SJSA1 (cell line): ENCODE results near the gene IL6ST. TPM values are rescaled to one million over a fixed set of nuclear protein-coding genes. Genes with fewer than 3 reads are reported as not detected.

ENCODE experiments used
- DNase-seq, 2 experiments: peaks; one replicate each; pipeline ENCODE4 v3.0.0-alpha.2; 2015 to 2020; ENCODE audit warnings: low spot score in 2 of 2, low read depth in 1 of 2
- H3K27ac ChIP-seq: fragments of 250-450 bp; sonication (Bioruptor Pico); 2 replicates; pipeline ENCODE4 v1.5.1; 2020; ENCODE audit warnings: mild to moderate bottlenecking, moderate library complexity
- H3K27me3 ChIP-seq: fragments of 250-450 bp; sonication (Bioruptor Pico); replicated peaks from 2 replicates; pipeline ENCODE4 v1.5.1; 2020; ENCODE audit warnings: mild to moderate bottlenecking, moderate library complexity
- H3K36me3 ChIP-seq: fragments of 250-450 bp; sonication (Bioruptor Pico); 2 replicates; pipeline ENCODE4 v1.5.1; 2020; ENCODE audit warnings: mild to moderate bottlenecking
- H3K4me1 ChIP-seq: fragments of 250-450 bp; sonication (Bioruptor Pico); replicated peaks from 2 replicates; pipeline ENCODE4 v1.6.1; 2021; ENCODE audit warnings: mild to moderate bottlenecking
- H3K4me3 ChIP-seq: fragments of 250-450 bp; sonication (Bioruptor Pico); 2 replicates; pipeline ENCODE4 v1.5.1; 2020; ENCODE audit warnings: mild to moderate bottlenecking
- H3K9me3 ChIP-seq: fragments of 250-450 bp; sonication (Bioruptor Pico); replicated peaks from 2 replicates; pipeline ENCODE4 v1.5.1; 2020; ENCODE audit warnings: mild to moderate bottlenecking
- total RNA-seq: library from RNA; depleted of rRNA; stranded (reverse); fragments of >200 nt; shearing (Covaris generic); gene quantifications from 2 replicates; pipeline ENCODE4 v1.2.3, GENCODE V29; 2014

The IL6ST gene
- total RNA-seq, 1 experiment from 2014 or later = 192 TPM

GRCh38 chr5:55929020-55929799, 65.6 kb downstream of the IL6ST start:
- H3K27me3 ChIP-seq = no peaks in the 10 kb centered on the region
- no peak for DNase-seq
- H3K27ac ChIP-seq = no peak overlapping the region
- no peaks in the 10 kb centered on the region for H3K9me3 ChIP-seq
- H3K4me3 ChIP-seq = no peak overlapping the region
- no peaks in the 10 kb centered on the region for H3K36me3 ChIP-seq
- peaks cover 9% of the 10 kb centered on the region for H3K4me1 ChIP-seq

- Histone ChIP-seq H3K27ac (no peak overlapping the region), H3K4me1 (peaks cover 12% of the 10 kb centered on the region), H3K27me3 (no peaks in the 10 kb centered on the region), H3K4me3 (no peak overlapping the region), H3K36me3 (no peaks in the 10 kb centered on the region), H3K9me3 (no peaks in the 10 kb centered on the region)
- DNase-seq = no peak
These were observed 66.7 kb downstream of the IL6ST start for GRCh38 chr5:55927861-55928655.

- no peaks in the 10 kb centered on the region for H3K36me3 ChIP-seq
- H3K4me1 ChIP-seq = peaks cover 16% of the 10 kb centered on the region
- H3K27me3 ChIP-seq = no peaks in the 10 kb centered on the region
- H3K9me3 ChIP-seq = no peaks in the 10 kb centered on the region
- no peak overlapping the region for H3K4me3 ChIP-seq
- no peak overlapping the region for H3K27ac ChIP-seq
- DNase-seq = no peak
These were observed 68.3 kb downstream of the IL6ST start for GRCh38 chr5:55926476-55926875.

GRCh38 chr5:55925712-55926111, 69.1 kb downstream of the IL6ST start:
- H3K27me3 ChIP-seq = no peaks in the 10 kb centered on the region
- H3K4me3 ChIP-seq = no peak overlapping the region
- no peaks in the 10 kb centered on the region for H3K9me3 ChIP-seq
- DNase-seq = peak in 1 of 2 experiments; percentile 29
- peaks cover 16% of the 10 kb centered on the region for H3K4me1 ChIP-seq
- H3K36me3 ChIP-seq = no peaks in the 10 kb centered on the region
- no peak overlapping the region for H3K27ac ChIP-seq

- Histone ChIP-seq H3K9me3 (no peaks in the 10 kb centered on the region), H3K36me3 (no peaks in the 10 kb centered on the region), H3K27ac (no peak overlapping the region), H3K4me3 (no peak overlapping the region), H3K4me1 (peaks cover 16% of the 10 kb centered on the region), H3K27me3 (no peaks in the 10 kb centered on the region)
- DNase-seq = no peak
These were observed 69.6 kb downstream of the IL6ST start for GRCh38 chr5:55925181-55925580.

GRCh38 chr5:55924744-55925143, 70.0 kb downstream of the IL6ST start:
- no peak overlapping the region for H3K4me3 ChIP-seq
- H3K36me3 ChIP-seq = no peaks in the 10 kb centered on the region
- H3K9me3 ChIP-seq = no peaks in the 10 kb centered on the region
- H3K27ac ChIP-seq = no peak overlapping the region
- H3K4me1 ChIP-seq = peaks cover 16% of the 10 kb centered on the region
- H3K27me3 ChIP-seq = no peaks in the 10 kb centered on the region
- DNase-seq = no peak

GRCh38 chr5:55923865-55924500, 70.8 kb downstream of the IL6ST start:
- DNase-seq = no peak
- H3K36me3 ChIP-seq = no peaks in the 10 kb centered on the region
- H3K27me3 ChIP-seq = no peaks in the 10 kb centered on the region
- no peaks in the 10 kb centered on the region for H3K9me3 ChIP-seq
- no peak overlapping the region for H3K27ac ChIP-seq
- no peak overlapping the region for H3K4me3 ChIP-seq
- H3K4me1 ChIP-seq = peaks cover 16% of the 10 kb centered on the region

GRCh38 chr5:55923177-55923771, 71.5 kb downstream of the IL6ST start:
- H3K4me1 ChIP-seq = peaks cover 16% of the 10 kb centered on the region
- peak overlapping the region; percentile 28 for H3K4me3 ChIP-seq
- no peaks in the 10 kb centered on the region for H3K27me3 ChIP-seq
- H3K27ac ChIP-seq = peak overlapping the region; percentile 38; the same call in 1 of the 2 replicates
- H3K36me3 ChIP-seq = no peaks in the 10 kb centered on the region
- no peaks in the 10 kb centered on the region for H3K9me3 ChIP-seq
- peak in 1 of 2 experiments; percentile 9 for DNase-seq

GRCh38 chr5:55921617-55922016, 73.1 kb downstream of the IL6ST start:
- Histone ChIP-seq H3K27ac (no peak overlapping the region), H3K4me1 (peaks cover 16% of the 10 kb centered on the region), H3K4me3 (no peak overlapping the region), H3K9me3 (no peaks in the 10 kb centered on the region), H3K27me3 (no peaks in the 10 kb centered on the region), H3K36me3 (no peaks in the 10 kb centered on the region)
- peak in 1 of 2 experiments; percentile 5 for DNase-seq

GRCh38 chr5:55920784-55921183, 74.0 kb downstream of the IL6ST start:
- H3K36me3 ChIP-seq = no peaks in the 10 kb centered on the region
- DNase-seq = peak in 1 of 2 experiments; percentile 19

GRCh38 chr5:55919625-55920024, 75.1 kb downstream of the IL6ST start:
- peak in 1 of 2 experiments; percentile 17 for DNase-seq
- Histone ChIP-seq H3K36me3 (no peaks in the 10 kb centered on the region), H3K4me1 (peaks cover 7% of the 10 kb centered on the region), H3K27me3 (no peaks in the 10 kb centered on the region), H3K4me3 (no peak overlapping the region), H3K9me3 (no peaks in the 10 kb centered on the region), H3K27ac (no peak overlapping the region)

More at GRCh38 chr5:55920784-55921183, 74.0 kb downstream of the IL6ST start:
- Histone ChIP-seq H3K27ac (no peak overlapping the region), H3K9me3 (no peaks in the 10 kb centered on the region), H3K27me3 (no peaks in the 10 kb centered on the region), H3K4me3 (no peak overlapping the region), H3K4me1 (peaks cover 15% of the 10 kb centered on the region)

GRCh38 chr5:55918087-55919035, 76.4 kb downstream of the IL6ST start:
- peak in 1 of 2 experiments; percentile 22 for DNase-seq
- no peaks in the 10 kb centered on the region for H3K27me3 ChIP-seq
- H3K4me3 ChIP-seq = no peak overlapping the region
- peaks cover 7% of the 10 kb centered on the region for H3K4me1 ChIP-seq
- H3K27ac ChIP-seq = no peak overlapping the region
- H3K9me3 ChIP-seq = no peaks in the 10 kb centered on the region
- no peaks in the 10 kb centered on the region for H3K36me3 ChIP-seq
